GM23248 (cell line): Measurements from ENCODE around the gene DLGAP3. TPM values are rescaled to one million over a fixed set of nuclear protein-coding genes. Genes with fewer than 3 reads are reported as not detected.
"Not testable (repeated sequence)": the region's sequence is repeated elsewhere in the genome, so short reads cannot be mapped to it uniquely, and the experiment has no call there.

Source experiments
- DNase-seq: peaks from one replicate; pipeline ENCODE4 v3.0.0-alpha.2; 2015
- H2AFZ ChIP-seq: fragments of 200-600 bp; sonication (generic); 2 replicates; pipeline ENCODE4 v1.6.1; 2016; ENCODE audit warnings: antibody characterized with exemption
- H3F3A ChIP-seq: fragments of 200-600 bp; sonication (generic); 2 replicates; pipeline ENCODE4 v1.6.1; 2016; ENCODE audit warnings: mild to moderate bottlenecking, antibody characterized with exemption, mixed run types; ENCODE audit not compliant: insufficient read depth
- H3K27ac ChIP-seq: fragments of 200-600 bp; sonication (generic); 2 replicates; pipeline ENCODE4 v1.5.1; 2016; ENCODE audit warnings: mild to moderate bottlenecking
- H3K27me3 ChIP-seq: fragments of 200-600 bp; sonication (generic); replicated peaks from 2 replicates; pipeline ENCODE4 v1.6.1; 2016; ENCODE audit warnings: mild to moderate bottlenecking; ENCODE audit not compliant: insufficient read depth
- H3K36me3 ChIP-seq: fragments of 200-600 bp; sonication (generic); 2 replicates; pipeline ENCODE4 v1.6.1; 2016; ENCODE audit warnings: low read depth, mild to moderate bottlenecking
- H3K4me1 ChIP-seq: fragments of 200-600 bp; sonication (generic); 2 replicates; pipeline ENCODE4 v1.6.1; 2016; ENCODE audit warnings: mild to moderate bottlenecking; ENCODE audit not compliant: insufficient read depth
- H3K4me2 ChIP-seq: fragments of 200-600 bp; sonication (generic); one replicate; pipeline ENCODE4 v1.6.1; 2016; ENCODE audit warnings: mild to moderate bottlenecking; ENCODE audit not compliant: unreplicated experiment
- H3K4me3 ChIP-seq: fragments of 200-600 bp; sonication (generic); 2 replicates; pipeline ENCODE4 v1.5.1; 2016; ENCODE audit warnings: mild to moderate bottlenecking
- H3K79me2 ChIP-seq: fragments of 200-600 bp; sonication (generic); 2 replicates; pipeline ENCODE4 v1.6.1; 2016; ENCODE audit warnings: mild to moderate bottlenecking; ENCODE audit not compliant: insufficient read depth
- H3K9ac ChIP-seq: fragments of 200-600 bp; sonication (generic); 2 replicates; pipeline ENCODE4 v1.6.1; 2016; ENCODE audit warnings: mild to moderate bottlenecking
- H3K9me2 ChIP-seq: fragments of 200-600 bp; sonication (generic); 2 replicates; pipeline ENCODE4 v1.6.1; 2016; ENCODE audit warnings: mixed run types, mild to moderate bottlenecking, moderate library complexity; ENCODE audit not compliant: insufficient read depth
- H3K9me3 ChIP-seq: fragments of 200-600 bp; sonication (generic); one replicate; pipeline ENCODE4 v1.6.1; 2017; ENCODE audit warnings: low read depth
- H4K20me1 ChIP-seq: fragments of 200-600 bp; sonication (generic); 2 replicates; pipeline ENCODE4 v1.6.0; 2016; ENCODE audit not compliant: insufficient read depth
- EZH2 ChIP-seq: fragments of 200-600 bp; sonication (generic); IDR thresholded peaks from 2 replicates; pipeline ENCODE4 v1.6.1; 2018; ENCODE audit warnings: antibody characterized with exemption, mild to moderate bottlenecking; ENCODE audit not compliant: insufficient read depth, poor library complexity, severe bottlenecking
- EZH2phosphoT487 ChIP-seq: fragments of 200-600 bp; sonication (generic); IDR thresholded peaks from 2 replicates; pipeline ENCODE4 v1.6.1; 2018; ENCODE audit warnings: antibody characterized with exemption, moderate library complexity, mild to moderate bottlenecking, low read depth; ENCODE audit not compliant: insufficient read depth
- WGBS, 2 experiments: methylation state at CpG; one replicate each; pipeline ENCODE4 v1.1.6; 2015 to 2017; ENCODE audit warnings: low lambda C conversion rate in 2 of 2, low coverage in 1 of 2; ENCODE audit errors: missing lambda C conversion rate in 2 of 2; 5-methylcytosine and 5-hydroxymethylcytosine counted together
- in situ Hi-C: fragments of 300-500 bp; cut with MboI; formaldehyde crosslinking; loops from 2 replicates; pipeline ENCODE4 v1.15.0; 2020
- polyA plus RNA-seq: library from polyadenylated mRNA; unstranded; fragments of >200 nt; fragmentation: Nextera tagmentation; extraction: Ambion mirVana; gene quantifications from 2 replicates; pipeline ENCODE4 v1.2.1, GENCODE V29; 2016
- total RNA-seq: library from RNA; depleted of rRNA; stranded (reverse); fragments of >200 nt; shearing (Covaris generic); gene quantifications from 2 replicates; pipeline ENCODE4 v1.2.3, GENCODE V29; 2014

Gene DLGAP3
- total and polyA plus RNA-seq, 2 experiments from 2014 or later, result 0.11 TPM; not detected in 1

GRCh38 chr1:34973326-34973725 lies 43.9 kb upstream of the DLGAP3 start:
- H3K79me2 ChIP-seq, result no peaks in the 10 kb centered on the region
- DNase-seq, result peak; percentile 38
- no peak overlapping the region for H3K27ac ChIP-seq
- H3K9ac ChIP-seq, result no peak overlapping the region
- H3K9me3 ChIP-seq, result no peaks in the 10 kb centered on the region
- H3K36me3 ChIP-seq, result no peaks in the 10 kb centered on the region
- no peaks in the 10 kb centered on the region for H3F3A ChIP-seq
- in situ Hi-C loops, result no loop called here
- no peak overlapping the region for H3K4me3 ChIP-seq
- H3K9me2 ChIP-seq, result no peaks in the 10 kb centered on the region
- H4K20me1 ChIP-seq, result no peaks in the 10 kb centered on the region
- no peaks in the 10 kb centered on the region for H3K27me3 ChIP-seq
- no peaks in the 10 kb centered on the region for H3K4me1 ChIP-seq
- 62 to 66% methylated on average over 3 of the region's 3 CpGs for WGBS, 2 experiments
- H2AFZ ChIP-seq, result no peak overlapping the region
- no peak for TF ChIP-seq EZH2
- no peak for TF ChIP-seq EZH2phosphoT487
- H3K4me2 ChIP-seq, result no peak overlapping the region

- Histone ChIP-seq H2AFZ (no peak overlapping the region), H3K79me2 (no peaks in the 10 kb centered on the region), H4K20me1 (no peaks in the 10 kb centered on the region), H3K9me2 (no peaks in the 10 kb centered on the region), H3K9me3 (no peaks in the 10 kb centered on the region), H3K4me2 (no peak overlapping the region), H3K27me3 (no peaks in the 10 kb centered on the region), H3K36me3 (no peaks in the 10 kb centered on the region), H3K4me1 (no peaks in the 10 kb centered on the region), H3K9ac (no peak overlapping the region), H3K4me3 (no peak overlapping the region), H3K27ac (no peak overlapping the region), H3F3A (no peaks in the 10 kb centered on the region)
- TF ChIP-seq EZH2phosphoT487, result no peak
- no peak for TF ChIP-seq EZH2
- WGBS, 2 experiments, result 10 to 13% methylated on average over 5 of the region's 5 CpGs
- no peak for DNase-seq
- in situ Hi-C loops, result no loop called here
Observed at GRCh38 chr1:34970829-34971228, 41.4 kb upstream of the DLGAP3 start.

GRCh38 chr1:34970220-34970735 lies 40.8 kb upstream of the DLGAP3 start:
- H3K27me3 ChIP-seq, result no peaks in the 10 kb centered on the region
- H3K9me2 ChIP-seq, result no peaks in the 10 kb centered on the region
- H3K79me2 ChIP-seq, result no peaks in the 10 kb centered on the region
- H3K36me3 ChIP-seq, result no peaks in the 10 kb centered on the region
- no peak overlapping the region for H3K4me3 ChIP-seq
- H3K27ac ChIP-seq, result no peak overlapping the region
- in situ Hi-C loops, result no loop called here
- H2AFZ ChIP-seq, result no peak overlapping the region
- DNase-seq, result peak; percentile 19
- H3K4me1 ChIP-seq, result no peaks in the 10 kb centered on the region
- H3F3A ChIP-seq, result no peaks in the 10 kb centered on the region
- no peaks in the 10 kb centered on the region for H4K20me1 ChIP-seq
- H3K9ac ChIP-seq, result no peak overlapping the region
- no peak overlapping the region for H3K4me2 ChIP-seq
- WGBS, 2 experiments, result 88 to 89% methylated on average over 5 of the region's 5 CpGs
- no peaks in the 10 kb centered on the region for H3K9me3 ChIP-seq
- TF ChIP-seq EZH2, result no peak

GRCh38 chr1:34968297-34968696 lies 38.8 kb upstream of the DLGAP3 start:
- H3K27me3 ChIP-seq, H3F3A ChIP-seq, H3K4me3 ChIP-seq, H3K36me3 ChIP-seq, DNase-seq, in situ Hi-C loops, H4K20me1 ChIP-seq, H3K9ac ChIP-seq, H3K79me2 ChIP-seq, H3K9me2 ChIP-seq, H2AFZ ChIP-seq, H3K9me3 ChIP-seq, H3K4me1 ChIP-seq, H3K27ac ChIP-seq, H3K4me2 ChIP-seq: not testable (repeated sequence)
- WGBS, 2 experiments, result 39 to 53% methylated on average over 3 of the region's 3 CpGs

- H3K4me3 ChIP-seq, H3F3A ChIP-seq, H3K79me2 ChIP-seq, in situ Hi-C loops, H3K9me3 ChIP-seq, H2AFZ ChIP-seq, H3K9ac ChIP-seq, H3K36me3 ChIP-seq, H3K27me3 ChIP-seq, H3K27ac ChIP-seq, H3K9me2 ChIP-seq, H3K4me2 ChIP-seq, H4K20me1 ChIP-seq, H3K4me1 ChIP-seq, DNase-seq: not testable (repeated sequence)
- WGBS, 2 experiments, result no CpG with 5 or more reads among the region's 36 CpGs
Observed at GRCh38 chr1:34967672-34968071, 38.2 kb upstream of the DLGAP3 start.
